ENCODE data around the gene TSPAN18.

The TSPAN18 gene

GRCh38 chr11:44931466-44931865 is 204.7 kb downstream of the TSPAN18 start:
- no peak for DNase-seq

- DNase-seq: no peak
Measured at GRCh38 chr11:44934110-44934509, 207.3 kb downstream of the TSPAN18 start.

- DNase-seq: no peak
Measured at GRCh38 chr11:44934735-44935250, 208.0 kb downstream of the TSPAN18 start.

- peak; percentile 87 for DNase-seq
Measured at GRCh38 chr11:44936525-44936924, 209.8 kb downstream of the TSPAN18 start.

- no peak for DNase-seq
Measured at GRCh38 chr11:44936951-44937543, 210.3 kb downstream of the TSPAN18 start.

- no peak for DNase-seq
Measured at GRCh38 chr11:44938066-44938691, 211.4 kb downstream of the TSPAN18 start.

- peak; percentile 46 for DNase-seq
Measured at GRCh38 chr11:44939673-44940395, 213.1 kb downstream of the TSPAN18 start.

- no peak for DNase-seq
Measured at GRCh38 chr11:44940404-44940803, 213.6 kb downstream of the TSPAN18 start.

GRCh38 chr11:44940835-44941234 is 214.1 kb downstream of the TSPAN18 start:
- DNase-seq: no peak

GRCh38 chr11:44941259-44942021 is 214.7 kb downstream of the TSPAN18 start:
- DNase-seq: no peak

GRCh38 chr11:44942029-44942955 is 215.5 kb downstream of the TSPAN18 start:
- no peak for DNase-seq

GRCh38 chr11:44943118-44943517 is 216.4 kb downstream of the TSPAN18 start:
- DNase-seq: no peak

- no peak for DNase-seq
Measured at GRCh38 chr11:44943696-44944095, 216.9 kb downstream of the TSPAN18 start.

- DNase-seq: no peak
Measured at GRCh38 chr11:44944181-44944852, 217.6 kb downstream of the TSPAN18 start.

GRCh38 chr11:44944853-44945235 is 218.1 kb downstream of the TSPAN18 start:
- DNase-seq: no peak

GRCh38 chr11:44945666-44946065 is 218.9 kb downstream of the TSPAN18 start:
- no peak for DNase-seq

- no peak for DNase-seq
Measured at GRCh38 chr11:44946263-44946662, 219.5 kb downstream of the TSPAN18 start.

GRCh38 chr11:44947114-44947513 is 220.4 kb downstream of the TSPAN18 start:
- DNase-seq: no peak

- no peak for DNase-seq
Measured at GRCh38 chr11:44948155-44948554, 221.4 kb downstream of the TSPAN18 start.

GRCh38 chr11:44949160-44950030 is 222.6 kb downstream of the TSPAN18 start:
- DNase-seq: no peak
